Upper lobe of left lung (tissue), 4 donors: Measurements from ENCODE around the gene IGF2R.

ENCODE experiments used
- EP300 ChIP-seq, 4 donors: sonication (generic); formaldehyde crosslinking; IDR thresholded peaks; one replicate each; pipeline ENCODE4 v1.5.1; 2017; ENCODE audit warnings: antibody characterized with exemption in 4 of 4, control low read depth in 2 of 4
- POLR2A ChIP-seq, 4 donors: fragments of 450-650 bp; IDR thresholded peaks; one replicate each; pipeline ENCODE4 v1.5.1; 2016 to 2017; ENCODE audit warnings: antibody characterized with exemption in 4 of 4, mild to moderate bottlenecking in 2 of 4
- TF ChIP-seq, protein P1 (sequence below), 6 experiments: fragments of 450-650 bp in 4 of 6; fragments of 200-600 bp in 2 of 6; sonication (generic) in 2 of 6; IDR thresholded peaks; one replicate each; pipeline ENCODE4 v1.5.1; 2016 to 2019; ENCODE audit warnings: antibody characterized with exemption in 6 of 6

GRCh38 chr6:160106010-160106409 is 137.1 kb downstream of the IGF2R start:
- TF ChIP-seq, protein P1, sequence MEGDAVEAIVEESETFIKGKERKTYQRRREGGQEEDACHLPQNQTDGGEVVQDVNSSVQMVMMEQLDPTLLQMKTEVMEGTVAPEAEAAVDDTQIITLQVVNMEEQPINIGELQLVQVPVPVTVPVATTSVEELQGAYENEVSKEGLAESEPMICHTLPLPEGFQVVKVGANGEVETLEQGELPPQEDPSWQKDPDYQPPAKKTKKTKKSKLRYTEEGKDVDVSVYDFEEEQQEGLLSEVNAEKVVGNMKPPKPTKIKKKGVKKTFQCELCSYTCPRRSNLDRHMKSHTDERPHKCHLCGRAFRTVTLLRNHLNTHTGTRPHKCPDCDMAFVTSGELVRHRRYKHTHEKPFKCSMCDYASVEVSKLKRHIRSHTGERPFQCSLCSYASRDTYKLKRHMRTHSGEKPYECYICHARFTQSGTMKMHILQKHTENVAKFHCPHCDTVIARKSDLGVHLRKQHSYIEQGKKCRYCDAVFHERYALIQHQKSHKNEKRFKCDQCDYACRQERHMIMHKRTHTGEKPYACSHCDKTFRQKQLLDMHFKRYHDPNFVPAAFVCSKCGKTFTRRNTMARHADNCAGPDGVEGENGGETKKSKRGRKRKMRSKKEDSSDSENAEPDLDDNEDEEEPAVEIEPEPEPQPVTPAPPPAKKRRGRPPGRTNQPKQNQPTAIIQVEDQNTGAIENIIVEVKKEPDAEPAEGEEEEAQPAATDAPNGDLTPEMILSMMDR (IDR thresholded peaks at IDR 0.05): no peak
- no peak for TF ChIP-seq EP300 (IDR thresholded peaks at IDR 0.05)
- no peak for TF ChIP-seq POLR2A (IDR thresholded peaks at IDR 0.05)
